Kidney tubule cell (primary cell): ENCODE measurements around the gene IQCE.
"Not testable (repeated sequence)": the region's sequence is repeated elsewhere in the genome, so short reads cannot be mapped to it uniquely, and the experiment has no call there.

Experiments
- DNase-seq: peaks from one replicate; pipeline ENCODE4 v3.0.0-alpha.2; 2018; ENCODE audit warnings: low spot score

The IQCE gene

GRCh38 chr7:2604608-2605174, 45.9 kb downstream of the IQCE start:
- no peak for DNase-seq

GRCh38 chr7:2605608-2606538, 47.1 kb downstream of the IQCE start:
- DNase-seq = no peak

- no peak for DNase-seq
Measured at GRCh38 chr7:2606539-2606936, 47.8 kb downstream of the IQCE start.

GRCh38 chr7:2607122-2607922, 48.5 kb downstream of the IQCE start:
- no peak for DNase-seq

GRCh38 chr7:2607923-2608904, 49.4 kb downstream of the IQCE start:
- DNase-seq = no peak

- no peak for DNase-seq
Measured at GRCh38 chr7:2608921-2609411, 50.2 kb downstream of the IQCE start.

GRCh38 chr7:2609646-2610045, 50.9 kb downstream of the IQCE start:
- not testable (repeated sequence) for DNase-seq

- DNase-seq = no peak
Measured at GRCh38 chr7:2610466-2610865, 51.7 kb downstream of the IQCE start.

GRCh38 chr7:2610898-2611297, 52.1 kb downstream of the IQCE start:
- DNase-seq = no peak

- no peak for DNase-seq
Measured at GRCh38 chr7:2611401-2611800, 52.6 kb downstream of the IQCE start.

GRCh38 chr7:2611922-2612321, 53.1 kb downstream of the IQCE start:
- DNase-seq = no peak

- DNase-seq = no peak
Measured at GRCh38 chr7:2612445-2613097, 53.8 kb downstream of the IQCE start.

GRCh38 chr7:2613098-2613930, 54.5 kb downstream of the IQCE start:
- no peak for DNase-seq

GRCh38 chr7:2613931-2614600, 55.3 kb downstream of the IQCE start:
- peak; percentile 30 for DNase-seq

GRCh38 chr7:2614631-2615330, 56.0 kb downstream of the IQCE start:
- DNase-seq = no peak

GRCh38 chr7:2616387-2617324, 57.9 kb downstream of the IQCE start:
- DNase-seq = no peak

GRCh38 chr7:2617325-2617905, 58.6 kb downstream of the IQCE start:
- no peak for DNase-seq
